ENCODE results near the gene TNS1.

DNA sequence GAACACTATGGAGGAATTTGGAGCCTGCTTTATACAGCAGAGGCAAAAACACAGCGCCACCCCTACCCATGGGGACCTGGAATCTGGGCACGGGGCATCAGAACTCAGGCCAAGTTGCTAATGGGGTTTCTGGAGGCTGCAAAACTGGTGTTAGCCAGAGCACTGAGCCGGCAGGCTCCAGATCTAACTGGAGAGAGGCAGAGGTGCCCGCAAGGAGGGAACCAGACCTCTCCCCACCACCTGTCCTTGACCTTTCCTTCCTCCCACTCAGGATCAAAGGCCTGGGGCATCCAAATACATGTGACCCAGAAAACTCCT lies 126.6 kb downstream of the TNS1 start:
- TF ChIP-seq CTCF (conservative IDR thresholded peaks at IDR 0.05; ENCODE audit: low read depth, low read length) (no peak), EZH2 (IDR thresholded peaks at IDR 0.05; ENCODE audit: low read length, unreplicated experiment) (no peak), EZH2phosphoT487 (IDR thresholded peaks at IDR 0.05; ENCODE audit: borderline replicate concordance, low read length) (no peak)
